Astrocyte of the cerebellum (primary cell): Measurements from ENCODE around the gene ITGA3.

ENCODE experiments used
- DNase-seq: peaks from one replicate; pipeline ENCODE4 v3.0.0-alpha.2; 2011; ENCODE audit warnings: low read depth
- H3K4me3 ChIP-seq: 2 replicates; pipeline ENCODE4 v1.5.1; 2011; ENCODE audit warnings: mild to moderate bottlenecking, low read depth, low read length, moderate library complexity
- in situ Hi-C: cut with HindIII; loops from 2 replicates; pipeline ENCODE4 v1.10.0; 2017; ENCODE audit warnings: low sequenced_read_pairs
- TF ChIP-seq, protein P1 (sequence below): IDR thresholded peaks from 2 replicates; pipeline ENCODE4 v1.5.1; 2012; ENCODE audit warnings: low read length, low read depth, moderate library complexity, mild to moderate bottlenecking; ENCODE audit errors: missing control alignments

Gene ITGA3

DNA sequence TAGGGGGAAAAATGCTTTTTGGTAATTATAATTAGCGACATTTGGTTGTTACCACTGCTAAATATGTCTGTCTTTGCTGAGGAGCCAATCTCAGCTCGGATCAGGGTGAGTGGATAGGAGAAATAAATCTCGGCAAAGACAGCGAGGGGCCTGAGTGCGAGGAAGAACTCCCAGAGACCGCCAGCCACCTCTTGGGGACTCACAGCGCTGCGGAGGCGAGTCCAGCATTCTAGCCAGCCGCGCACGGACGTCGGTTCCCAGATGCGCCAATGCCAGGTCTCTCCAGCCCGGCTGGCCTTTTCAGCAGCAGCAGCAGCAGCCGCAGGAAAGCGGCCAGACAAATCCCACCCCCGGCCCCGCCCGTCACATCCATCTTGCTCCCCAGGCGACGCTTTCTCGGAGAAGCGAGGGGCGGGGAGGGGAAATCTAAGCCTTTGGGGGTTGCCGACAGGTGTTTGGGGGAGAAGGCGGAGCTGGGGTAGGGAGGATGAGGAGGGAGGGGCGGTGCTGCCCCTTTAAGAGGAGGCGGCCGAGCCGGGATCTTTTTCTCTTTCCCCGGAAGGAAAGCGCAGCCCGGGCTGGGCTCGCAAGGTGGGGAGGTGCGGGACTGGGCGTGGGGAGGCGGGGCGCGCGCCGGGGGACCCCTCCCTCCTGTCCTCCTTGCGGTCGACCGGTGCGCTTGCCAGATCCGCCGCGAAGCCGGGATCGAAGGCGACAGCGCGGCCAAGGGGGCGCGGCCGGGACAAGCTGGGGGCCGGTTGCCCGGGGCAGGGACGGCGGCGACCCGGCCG, at the start of gene ITGA3:
Gene ITGA3 (plus strand): TSS at position 685 of the 791 bp plus-strand sequence. CDS start 330 bp downstream, outside the sequence.
- in situ Hi-C loops, result no loop called here
- H3K4me3 ChIP-seq, result peak within 1 kb of the TSS; percentile 77
- peak; percentile 57 for DNase-seq
- TF ChIP-seq, protein P1, sequence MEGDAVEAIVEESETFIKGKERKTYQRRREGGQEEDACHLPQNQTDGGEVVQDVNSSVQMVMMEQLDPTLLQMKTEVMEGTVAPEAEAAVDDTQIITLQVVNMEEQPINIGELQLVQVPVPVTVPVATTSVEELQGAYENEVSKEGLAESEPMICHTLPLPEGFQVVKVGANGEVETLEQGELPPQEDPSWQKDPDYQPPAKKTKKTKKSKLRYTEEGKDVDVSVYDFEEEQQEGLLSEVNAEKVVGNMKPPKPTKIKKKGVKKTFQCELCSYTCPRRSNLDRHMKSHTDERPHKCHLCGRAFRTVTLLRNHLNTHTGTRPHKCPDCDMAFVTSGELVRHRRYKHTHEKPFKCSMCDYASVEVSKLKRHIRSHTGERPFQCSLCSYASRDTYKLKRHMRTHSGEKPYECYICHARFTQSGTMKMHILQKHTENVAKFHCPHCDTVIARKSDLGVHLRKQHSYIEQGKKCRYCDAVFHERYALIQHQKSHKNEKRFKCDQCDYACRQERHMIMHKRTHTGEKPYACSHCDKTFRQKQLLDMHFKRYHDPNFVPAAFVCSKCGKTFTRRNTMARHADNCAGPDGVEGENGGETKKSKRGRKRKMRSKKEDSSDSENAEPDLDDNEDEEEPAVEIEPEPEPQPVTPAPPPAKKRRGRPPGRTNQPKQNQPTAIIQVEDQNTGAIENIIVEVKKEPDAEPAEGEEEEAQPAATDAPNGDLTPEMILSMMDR, result no peak

DNA sequence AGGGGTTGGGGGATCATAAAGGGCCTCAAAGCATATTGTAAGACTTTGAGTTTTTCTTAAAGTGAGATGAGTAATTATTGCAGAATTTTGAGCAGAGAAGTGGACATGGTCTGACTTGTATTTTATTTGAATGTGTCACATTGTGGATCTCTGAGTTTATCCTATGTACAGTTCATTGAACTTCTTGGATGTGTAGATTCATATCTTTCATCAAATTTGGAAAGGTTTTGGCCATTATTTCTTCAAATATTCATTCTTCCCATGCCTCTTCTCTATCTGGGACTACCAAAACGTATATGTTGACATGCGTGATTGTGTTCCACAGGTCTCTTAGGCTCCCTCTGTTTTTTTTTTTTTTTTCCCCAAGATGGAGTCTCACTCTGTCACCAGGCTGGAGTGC, 46.6 kb upstream of the ITGA3 start:
- DNase-seq, result no peak
- TF ChIP-seq, protein P1, result no peak
- in situ Hi-C loops, result no loop called here
- H3K4me3 ChIP-seq, result no peak overlapping the region

DNA sequence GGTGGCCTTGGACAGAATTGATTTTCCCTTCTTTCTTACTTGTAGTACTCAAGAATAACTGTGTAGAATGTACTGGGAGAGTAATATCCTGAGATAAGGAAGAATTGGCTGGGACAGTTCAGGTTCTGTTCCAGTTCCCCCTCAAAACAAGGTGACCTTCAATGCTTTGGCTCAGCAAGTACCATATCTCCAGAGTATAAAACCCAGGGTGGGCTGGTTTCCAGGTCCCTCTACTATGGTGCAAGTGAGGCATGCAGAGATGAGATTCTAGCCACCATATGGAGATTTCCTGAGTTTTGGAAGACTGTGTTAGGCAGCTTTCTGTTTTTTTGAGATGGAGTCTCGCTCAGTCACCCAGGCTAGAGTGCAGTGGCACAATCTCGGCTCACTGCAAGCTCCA, 42.8 kb upstream of the ITGA3 start:
- TF ChIP-seq, protein P1, result no peak
- no peak for DNase-seq
- in situ Hi-C loops, result no loop called here

DNA sequence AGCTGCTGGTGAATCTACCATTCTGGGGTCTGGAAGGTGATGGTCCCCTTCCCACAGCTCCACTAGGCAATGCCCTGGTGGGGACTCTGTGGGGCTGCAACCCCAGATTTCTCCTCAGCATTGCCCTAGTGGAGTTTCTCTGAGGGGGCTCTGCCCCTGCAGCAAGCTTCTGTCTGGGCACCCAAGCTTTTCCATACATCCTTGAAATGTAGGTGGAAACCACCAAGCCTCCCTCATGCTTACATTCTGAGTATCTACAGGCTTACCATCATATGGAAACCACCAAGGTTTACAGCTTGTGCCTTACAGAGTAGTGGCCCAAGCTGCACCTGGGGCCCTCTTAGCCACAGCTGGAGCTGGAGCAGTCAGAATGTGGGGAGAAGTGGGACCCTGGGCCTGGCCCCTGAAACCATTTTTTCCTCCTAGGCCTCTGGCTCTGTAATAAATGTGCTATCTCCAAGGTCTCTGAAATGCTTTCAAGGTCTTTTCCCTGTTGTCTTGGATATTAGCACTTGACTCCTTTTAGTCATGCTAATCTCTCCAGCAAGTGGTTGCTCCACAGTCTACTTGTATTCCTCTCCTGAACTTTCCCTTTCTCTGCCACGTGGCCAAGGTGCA, 41.3 kb upstream of the ITGA3 start:
- H3K4me3 ChIP-seq, result no peak overlapping the region
- in situ Hi-C loops, result no loop called here
- DNase-seq, result no peak
- TF ChIP-seq, protein P1, result no peak

More for the DNA sequence above, 42.8 kb upstream of the ITGA3 start:
- H3K4me3 ChIP-seq, result no peak overlapping the region

DNA sequence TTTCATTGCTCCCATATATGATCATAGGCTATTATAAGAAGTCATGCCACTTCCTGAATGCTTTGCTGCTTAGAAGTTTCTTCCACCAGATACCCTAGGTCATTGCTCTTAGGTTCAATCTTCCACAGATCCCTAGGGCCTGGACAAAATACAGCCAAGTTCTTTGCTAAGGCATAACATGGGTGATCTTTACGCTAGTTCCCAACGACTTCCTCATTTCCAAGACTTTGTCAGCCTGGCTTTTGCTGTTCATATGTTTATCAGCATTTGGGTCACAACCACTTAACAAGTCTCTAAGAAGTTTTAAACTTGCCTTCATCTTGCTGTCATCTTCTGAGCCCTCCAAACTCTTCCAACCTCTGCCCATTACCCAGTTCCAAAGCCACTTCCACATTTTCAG, 40.8 kb upstream of the ITGA3 start:
- in situ Hi-C loops, result no loop called here
- H3K4me3 ChIP-seq, result no peak overlapping the region
- DNase-seq, result no peak
- TF ChIP-seq, protein P1, result no peak

DNA sequence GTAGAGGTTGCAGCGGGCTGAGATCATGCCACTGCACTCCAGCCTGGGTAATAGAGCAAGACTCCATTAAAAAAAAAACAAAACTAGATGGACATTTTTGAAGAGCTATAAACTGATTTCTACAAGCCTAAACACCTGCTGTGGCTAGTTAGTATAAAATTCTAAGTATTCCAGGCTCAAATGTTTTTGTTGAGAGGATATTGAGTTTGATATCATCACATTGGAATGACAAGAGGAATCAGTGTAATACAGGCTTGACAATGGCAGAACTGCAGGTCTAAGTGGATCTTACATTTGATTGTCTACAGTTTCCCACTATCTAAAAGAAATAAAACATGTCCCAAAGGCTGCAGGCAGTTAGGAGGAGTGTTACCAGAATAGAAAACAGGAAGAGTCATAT, 37.0 kb upstream of the ITGA3 start:
- no peak overlapping the region for H3K4me3 ChIP-seq
- in situ Hi-C loops, result no loop called here
- TF ChIP-seq, protein P1, result no peak
- no peak for DNase-seq
